ACHN (cell line): ENCODE data around the gene WDR47.
"Not testable (repeated sequence)": the region's sequence is repeated elsewhere in the genome, so short reads cannot be mapped to it uniquely, and the experiment has no call there.

ENCODE experiments used
- DNase-seq: peaks from one replicate; pipeline ENCODE4 v3.0.0-alpha.2; 2015
- in situ Hi-C: cut with HindIII; loops from 2 replicates; pipeline ENCODE4 v1.10.0; 2017; ENCODE audit warnings: low sequenced_read_pairs, low pct_ligation_motif_present, low pct_unique_long_range_greater_than_20kb

Gene WDR47

GRCh38 chr1:108996622-108997021 lies 45.3 kb downstream of the WDR47 start:
- DNase-seq, in situ Hi-C loops: not testable (repeated sequence)

GRCh38 chr1:108983114-108983513 lies 58.8 kb downstream of the WDR47 start:
- no peak for DNase-seq
- in situ Hi-C loops: no loop called here

GRCh38 chr1:108976658-108977057 lies 65.2 kb downstream of the WDR47 start:
- in situ Hi-C loops: no loop called here
- no peak for DNase-seq

GRCh38 chr1:108972951-108973350 lies 69.0 kb downstream of the WDR47 start:
- in situ Hi-C loops: no loop called here
- no peak for DNase-seq

- no peak for DNase-seq
- in situ Hi-C loops: no loop called here
Measured at GRCh38 chr1:108969346-108969745, 72.6 kb downstream of the WDR47 start.

- in situ Hi-C loops: no loop called here
Measured at GRCh38 chr1:108963052-108963686, 78.7 kb downstream of the WDR47 start, which contains the start of gene CLCC1. Gene CLCC1, minus strand, starts transcription at chr1:108963484. Its CDS starts 13,047 bp downstream, at chr1:108950437.

GRCh38 chr1:108962681-108963051 lies 79.2 kb downstream of the WDR47 start:
- in situ Hi-C loops: no loop called here
- DNase-seq: peak; percentile 30

More at GRCh38 chr1:108963052-108963686, 78.7 kb downstream of the WDR47 start, which contains the start of gene CLCC1:
- peak; percentile 92 for DNase-seq

- in situ Hi-C loops: no loop called here
- no peak for DNase-seq
Measured at GRCh38 chr1:108961752-108962486, 80.0 kb downstream of the WDR47 start.

GRCh38 chr1:108961198-108961597 lies 80.7 kb downstream of the WDR47 start:
- in situ Hi-C loops: no loop called here
- no peak for DNase-seq

GRCh38 chr1:108960719-108961118 lies 81.2 kb downstream of the WDR47 start:
- in situ Hi-C loops: no loop called here
- DNase-seq: no peak

- in situ Hi-C loops: no loop called here
- no peak for DNase-seq
Measured at GRCh38 chr1:108957888-108958287, 84.0 kb downstream of the WDR47 start.

GRCh38 chr1:108955881-108956280 lies 86.0 kb downstream of the WDR47 start:
- no peak for DNase-seq
- in situ Hi-C loops: no loop called here

- DNase-seq: no peak
- in situ Hi-C loops: no loop called here
Measured at GRCh38 chr1:108955111-108955510, 86.8 kb downstream of the WDR47 start.

- no peak for DNase-seq
- in situ Hi-C loops: no loop called here
Measured at GRCh38 chr1:108953452-108953851, 88.5 kb downstream of the WDR47 start.

GRCh38 chr1:108951242-108951641 lies 90.7 kb downstream of the WDR47 start:
- DNase-seq: no peak
- in situ Hi-C loops: no loop called here

GRCh38 chr1:108949044-108949443 lies 92.9 kb downstream of the WDR47 start:
- in situ Hi-C loops: no loop called here

GRCh38 chr1:108947871-108948525 lies 93.9 kb downstream of the WDR47 start:
- in situ Hi-C loops: no loop called here

More at GRCh38 chr1:108949044-108949443, 92.9 kb downstream of the WDR47 start:
- no peak for DNase-seq

GRCh38 chr1:108936170-108936569 lies 105.7 kb downstream of the WDR47 start:
- no peak for DNase-seq
- in situ Hi-C loops: no loop called here

More at GRCh38 chr1:108947871-108948525, 93.9 kb downstream of the WDR47 start:
- DNase-seq: no peak

- in situ Hi-C loops: no loop called here
- DNase-seq: no peak
Measured at GRCh38 chr1:108933944-108934343, 108.0 kb downstream of the WDR47 start.
